Thyroid gland (tissue), 4 donors: Measurements from ENCODE around the gene RRP1B. TPM values are rescaled to one million over a fixed set of nuclear protein-coding genes. Genes with fewer than 3 reads are reported as not detected.
"Not testable (repeated sequence)": the region's sequence is repeated elsewhere in the genome, so short reads cannot be mapped to it uniquely, and the experiment has no call there.

Source experiments
- DNase-seq, 2 donors: peaks; one replicate each; pipeline ENCODE4 v3.0.0-alpha.2; 2019
- H3K27ac ChIP-seq, 3 donors: fragments of 200-600 bp; sonication (generic); 1 replicate in 2 of 3; 2 replicates in 1 of 3; pipeline ENCODE4 v1.5.1; 2016 to 2019; ENCODE audit warnings: mild to moderate bottlenecking in 1 of 3, moderate library complexity in 1 of 3
- H3K27me3 ChIP-seq: fragments of 200-600 bp; sonication (generic); one replicate; pipeline ENCODE4 v1.5.1; 2019
- H3K36me3 ChIP-seq, 2 donors: fragments of 200-600 bp; sonication (generic); one replicate each; pipeline ENCODE4 v1.5.1; 2016 to 2019
- H3K4me1 ChIP-seq, 2 donors: fragments of 200-600 bp; sonication (generic); one replicate each; pipeline ENCODE4 v1.5.1; 2017 to 2019
- H3K4me3 ChIP-seq, 3 donors: fragments of 200-600 bp; sonication (generic); replicated peaks in 1 of 3; 1 replicate in 2 of 3; 2 replicates in 1 of 3; pipeline ENCODE4 v1.5.1; 2016; ENCODE audit warnings: mild to moderate bottlenecking in 1 of 3
- H3K9me3 ChIP-seq: fragments of 200-600 bp; sonication (generic); one replicate; pipeline ENCODE4 v1.5.1; 2017
- POLR2A ChIP-seq, 2 donors: fragments of 450-650 bp; IDR thresholded peaks; one replicate each; pipeline ENCODE4 v1.6.1; 2017; ENCODE audit warnings: antibody characterized with exemption in 2 of 2, mild to moderate bottlenecking in 2 of 2, moderate library complexity in 1 of 2
- WGBS, 2 donors: methylation state at CpG; one replicate each; pipeline ENCODE4 v1.1.5; 2017; 5-methylcytosine and 5-hydroxymethylcytosine counted together
- intact Hi-C: fragments of 100-400 bp; cut with DNase I; formaldehyde crosslinking; loops from one replicate; pipeline ENCODE4 v1.15.1; 2023
- total RNA-seq, 4 donors: library from RNA; depleted of rRNA; stranded (reverse); fragments of >200 nt; gene quantifications; one replicate each; pipeline ENCODE4 v1.2.3, GENCODE V29; 2016
- TF ChIP-seq, protein P1 (sequence below), 6 experiments: fragments of 200-600 bp in 3 of 6; fragments of 450-650 bp in 3 of 6; sonication (generic) in 3 of 6; IDR thresholded peaks; one replicate each; pipeline ENCODE4 v1.5.1; 2016 to 2019; ENCODE audit warnings: antibody characterized with exemption in 6 of 6, mild to moderate bottlenecking in 2 of 6, inconsistent platforms in 1 of 6, moderate library complexity in 1 of 6

RRP1B gene
- total RNA-seq, 4 donors from 2014 or later: 19.7 to 22.8 (median 20.5) TPM

- 94 to 97% methylated on average over 10 to 15 of the region's 15 CpGs for WGBS, 2 donors
- H3K4me1 ChIP-seq: no peaks in the 10 kb centered on the region
- no peak overlapping the region for H3K4me3 ChIP-seq
- H3K9me3 ChIP-seq: no peaks in the 10 kb centered on the region
- TF ChIP-seq, protein P1, sequence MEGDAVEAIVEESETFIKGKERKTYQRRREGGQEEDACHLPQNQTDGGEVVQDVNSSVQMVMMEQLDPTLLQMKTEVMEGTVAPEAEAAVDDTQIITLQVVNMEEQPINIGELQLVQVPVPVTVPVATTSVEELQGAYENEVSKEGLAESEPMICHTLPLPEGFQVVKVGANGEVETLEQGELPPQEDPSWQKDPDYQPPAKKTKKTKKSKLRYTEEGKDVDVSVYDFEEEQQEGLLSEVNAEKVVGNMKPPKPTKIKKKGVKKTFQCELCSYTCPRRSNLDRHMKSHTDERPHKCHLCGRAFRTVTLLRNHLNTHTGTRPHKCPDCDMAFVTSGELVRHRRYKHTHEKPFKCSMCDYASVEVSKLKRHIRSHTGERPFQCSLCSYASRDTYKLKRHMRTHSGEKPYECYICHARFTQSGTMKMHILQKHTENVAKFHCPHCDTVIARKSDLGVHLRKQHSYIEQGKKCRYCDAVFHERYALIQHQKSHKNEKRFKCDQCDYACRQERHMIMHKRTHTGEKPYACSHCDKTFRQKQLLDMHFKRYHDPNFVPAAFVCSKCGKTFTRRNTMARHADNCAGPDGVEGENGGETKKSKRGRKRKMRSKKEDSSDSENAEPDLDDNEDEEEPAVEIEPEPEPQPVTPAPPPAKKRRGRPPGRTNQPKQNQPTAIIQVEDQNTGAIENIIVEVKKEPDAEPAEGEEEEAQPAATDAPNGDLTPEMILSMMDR (IDR thresholded peaks at IDR 0.05): no peak
- TF ChIP-seq POLR2A (IDR thresholded peaks at IDR 0.05): no peak
- H3K27ac ChIP-seq: no peak overlapping the region
- peaks cover 20 to 30% of the 10 kb centered on the region in 2 donors for H3K36me3 ChIP-seq
- intact Hi-C loops: no loop called here
- no peak for DNase-seq
- no peaks in the 10 kb centered on the region for H3K27me3 ChIP-seq
Observed at GRCh38 chr21:43676391-43676790, 17.0 kb downstream of the RRP1B start.

GRCh38 chr21:43679951-43680350 lies 20.6 kb downstream of the RRP1B start:
- Histone ChIP-seq H3K36me3 (peaks cover 32 to 46% of the 10 kb centered on the region in 2 donors), H3K4me1 (no peaks in the 10 kb centered on the region), H3K27me3 (no peaks in the 10 kb centered on the region), H3K4me3 (no peak overlapping the region), H3K9me3 (no peaks in the 10 kb centered on the region), H3K27ac (no peak overlapping the region)
- no peak for TF ChIP-seq POLR2A (IDR thresholded peaks at IDR 0.05)
- TF ChIP-seq, protein P1 (IDR thresholded peaks at IDR 0.05): no peak
- intact Hi-C loops: no loop called here
- WGBS, 2 donors: 96 to 98% methylated on average over 12 of the region's 12 CpGs
- DNase-seq: no peak

- DNase-seq, H3K9me3 ChIP-seq, H3K27ac ChIP-seq, H3K4me3 ChIP-seq, intact Hi-C loops, H3K4me1 ChIP-seq, H3K27me3 ChIP-seq: not testable (repeated sequence)
- WGBS, 2 donors: 85 to 86% methylated on average over 6 of the region's 6 CpGs
- H3K36me3 ChIP-seq: peaks cover 37 to 50% of the 10 kb centered on the region in 2 donors
Observed at GRCh38 chr21:43680421-43680820, 21.1 kb downstream of the RRP1B start.

GRCh38 chr21:43681650-43682049 lies 22.3 kb downstream of the RRP1B start:
- Histone ChIP-seq H3K27ac (no peak overlapping the region), H3K4me3 (no peak overlapping the region), H3K36me3 (peaks cover 41 to 54% of the 10 kb centered on the region in 2 donors), H3K9me3 (no peaks in the 10 kb centered on the region), H3K27me3 (no peaks in the 10 kb centered on the region), H3K4me1 (no peaks in the 10 kb centered on the region)
- intact Hi-C loops: no loop called here
- no peak for DNase-seq
- no peak for TF ChIP-seq POLR2A (IDR thresholded peaks at IDR 0.05)
- TF ChIP-seq, protein P1 (IDR thresholded peaks at IDR 0.05): no peak
- 97% methylated on average over 6 of the region's 6 CpGs for WGBS, 2 donors

DNA sequence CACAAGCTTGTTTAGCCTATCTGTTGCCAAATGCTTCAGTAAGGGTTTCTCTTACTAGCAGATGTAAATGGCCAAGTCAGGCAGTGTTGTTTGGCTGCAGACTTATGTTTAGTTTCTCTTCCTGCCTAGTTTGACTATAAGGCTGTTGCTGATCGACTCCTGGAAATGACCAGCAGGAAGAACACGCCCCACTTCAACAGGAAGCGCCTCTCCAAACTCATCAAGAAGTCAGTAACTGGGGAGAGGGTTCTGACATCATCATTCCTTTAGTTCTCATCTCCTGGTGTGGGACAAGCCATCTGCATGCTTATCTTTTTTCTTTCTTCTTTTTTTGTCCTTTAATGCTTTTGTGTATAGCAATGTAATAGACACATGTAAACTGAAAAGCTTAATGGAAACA lies 25.1 kb downstream of the RRP1B start:
- H3K36me3 ChIP-seq: peaks cover 55 to 61% of the 10 kb centered on the region in 2 donors

More for the DNA sequence above, 25.1 kb downstream of the RRP1B start:
- H3K27ac ChIP-seq: no peak overlapping the region
- H3K4me3 ChIP-seq: no peak overlapping the region
- TF ChIP-seq, protein P1 (IDR thresholded peaks at IDR 0.05): no peak
- TF ChIP-seq POLR2A (IDR thresholded peaks at IDR 0.05): no peak
- no peaks in the 10 kb centered on the region for H3K9me3 ChIP-seq
- H3K4me1 ChIP-seq: no peaks in the 10 kb centered on the region
- intact Hi-C loops: no loop called here
- no peak for DNase-seq
- no peaks in the 10 kb centered on the region for H3K27me3 ChIP-seq
- 74 to 81% methylated on average over 3 of the region's 3 CpGs for WGBS, 2 donors
